Measurements from ENCODE around the gene C2CD4B.

C2CD4B gene

DNA sequence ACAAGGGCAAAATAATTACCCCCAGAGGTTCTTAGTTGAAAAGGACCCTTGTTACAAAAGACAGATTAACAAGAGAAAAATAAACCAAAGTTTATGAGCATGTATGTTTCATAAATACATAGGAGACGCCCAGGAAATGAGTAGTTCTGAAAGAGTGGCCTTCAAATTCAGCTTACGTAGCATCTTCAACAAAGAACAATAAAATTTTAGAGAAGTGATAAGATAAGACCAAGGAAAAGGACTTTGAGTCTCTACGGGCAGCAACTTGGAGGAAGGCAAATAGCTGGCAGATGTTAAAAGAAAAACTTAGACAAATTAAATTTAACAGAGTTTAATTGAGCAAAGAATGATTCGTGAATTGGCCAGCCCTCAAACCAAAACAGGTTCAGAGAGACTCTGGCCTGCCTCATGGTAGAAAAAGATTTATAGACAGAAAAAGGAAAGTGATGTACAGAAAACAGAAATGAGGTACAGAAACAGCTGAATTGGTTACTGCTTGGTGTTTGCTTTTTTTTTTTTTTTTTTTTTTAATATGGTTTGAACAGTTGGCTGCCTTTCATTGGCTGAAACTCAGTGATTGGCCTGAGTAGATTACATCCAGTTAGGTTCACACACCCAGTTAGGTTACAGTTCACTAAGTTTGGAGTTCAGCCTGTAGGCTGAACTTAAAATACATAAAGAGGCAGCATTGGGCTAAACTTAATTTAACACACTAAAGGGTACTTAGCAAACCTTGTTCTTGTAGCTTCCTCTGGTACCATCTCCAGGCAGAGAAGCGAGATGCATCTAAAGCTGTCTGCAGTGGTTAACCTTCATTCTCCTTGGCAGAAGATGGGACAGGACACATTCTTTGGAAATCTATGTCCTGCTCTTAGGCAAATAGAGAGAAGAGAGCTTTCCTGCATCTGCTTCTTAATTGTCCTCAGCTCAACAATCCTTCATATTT, 23.2 kb downstream of the C2CD4B start:
- no peak for FAIRE-seq
- no peak for DNase-seq (ENCODE audit: insufficient read length, low spot score)
- TF ChIP-seq, protein P1, sequence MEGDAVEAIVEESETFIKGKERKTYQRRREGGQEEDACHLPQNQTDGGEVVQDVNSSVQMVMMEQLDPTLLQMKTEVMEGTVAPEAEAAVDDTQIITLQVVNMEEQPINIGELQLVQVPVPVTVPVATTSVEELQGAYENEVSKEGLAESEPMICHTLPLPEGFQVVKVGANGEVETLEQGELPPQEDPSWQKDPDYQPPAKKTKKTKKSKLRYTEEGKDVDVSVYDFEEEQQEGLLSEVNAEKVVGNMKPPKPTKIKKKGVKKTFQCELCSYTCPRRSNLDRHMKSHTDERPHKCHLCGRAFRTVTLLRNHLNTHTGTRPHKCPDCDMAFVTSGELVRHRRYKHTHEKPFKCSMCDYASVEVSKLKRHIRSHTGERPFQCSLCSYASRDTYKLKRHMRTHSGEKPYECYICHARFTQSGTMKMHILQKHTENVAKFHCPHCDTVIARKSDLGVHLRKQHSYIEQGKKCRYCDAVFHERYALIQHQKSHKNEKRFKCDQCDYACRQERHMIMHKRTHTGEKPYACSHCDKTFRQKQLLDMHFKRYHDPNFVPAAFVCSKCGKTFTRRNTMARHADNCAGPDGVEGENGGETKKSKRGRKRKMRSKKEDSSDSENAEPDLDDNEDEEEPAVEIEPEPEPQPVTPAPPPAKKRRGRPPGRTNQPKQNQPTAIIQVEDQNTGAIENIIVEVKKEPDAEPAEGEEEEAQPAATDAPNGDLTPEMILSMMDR (IDR thresholded peaks at IDR 0.05; ENCODE audit: insufficient read depth, missing control alignments) = no peak

DNA sequence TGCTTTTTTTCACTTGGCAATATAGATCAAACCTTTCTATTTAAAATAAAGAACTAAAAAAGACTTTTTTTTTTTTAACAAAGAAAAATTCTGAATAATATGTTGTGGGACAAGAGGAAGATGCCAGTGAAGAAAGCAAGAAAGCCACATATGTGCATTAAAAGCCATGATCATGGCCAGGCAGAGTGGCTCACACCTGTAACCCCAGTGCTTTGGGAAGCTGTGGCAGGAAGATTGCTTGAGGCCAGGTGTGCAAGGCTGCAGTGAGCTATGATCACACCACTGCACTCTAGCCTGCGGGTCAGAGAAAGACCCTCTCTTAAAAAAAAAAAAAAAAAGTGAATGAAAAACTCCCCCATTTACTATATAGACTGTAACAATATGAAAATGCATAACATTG, 23.9 kb downstream of the C2CD4B start:
- TF ChIP-seq, protein P1 (IDR thresholded peaks at IDR 0.05; ENCODE audit: insufficient read depth, missing control alignments) = no peak
- FAIRE-seq (no peak), DNase-seq (ENCODE audit: insufficient read length, low spot score) (no peak)

DNA sequence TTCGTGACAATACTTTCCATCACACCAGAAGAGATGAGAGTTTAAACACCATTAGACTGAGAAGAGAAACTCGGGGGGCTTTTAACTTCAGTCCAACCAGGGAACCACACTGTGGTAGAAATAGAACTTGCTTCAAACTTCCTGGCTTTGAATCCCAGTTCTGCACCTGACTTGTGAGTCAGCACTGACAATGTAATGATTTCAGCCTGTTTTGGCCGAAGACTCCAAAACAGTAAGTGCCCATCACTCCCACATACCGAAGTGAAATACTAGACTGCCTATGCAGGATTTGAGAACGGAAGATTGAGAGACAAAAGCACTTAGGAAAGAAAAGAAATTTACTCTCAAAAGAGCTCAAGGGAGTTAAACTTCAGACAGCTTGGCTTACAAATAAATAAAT, 27.0 kb downstream of the C2CD4B start:
- FAIRE-seq = no peak
- TF ChIP-seq, protein P1 (IDR thresholded peaks at IDR 0.05; ENCODE audit: insufficient read depth, missing control alignments) = no peak
- DNase-seq (ENCODE audit: insufficient read length, low spot score) = no peak

DNA sequence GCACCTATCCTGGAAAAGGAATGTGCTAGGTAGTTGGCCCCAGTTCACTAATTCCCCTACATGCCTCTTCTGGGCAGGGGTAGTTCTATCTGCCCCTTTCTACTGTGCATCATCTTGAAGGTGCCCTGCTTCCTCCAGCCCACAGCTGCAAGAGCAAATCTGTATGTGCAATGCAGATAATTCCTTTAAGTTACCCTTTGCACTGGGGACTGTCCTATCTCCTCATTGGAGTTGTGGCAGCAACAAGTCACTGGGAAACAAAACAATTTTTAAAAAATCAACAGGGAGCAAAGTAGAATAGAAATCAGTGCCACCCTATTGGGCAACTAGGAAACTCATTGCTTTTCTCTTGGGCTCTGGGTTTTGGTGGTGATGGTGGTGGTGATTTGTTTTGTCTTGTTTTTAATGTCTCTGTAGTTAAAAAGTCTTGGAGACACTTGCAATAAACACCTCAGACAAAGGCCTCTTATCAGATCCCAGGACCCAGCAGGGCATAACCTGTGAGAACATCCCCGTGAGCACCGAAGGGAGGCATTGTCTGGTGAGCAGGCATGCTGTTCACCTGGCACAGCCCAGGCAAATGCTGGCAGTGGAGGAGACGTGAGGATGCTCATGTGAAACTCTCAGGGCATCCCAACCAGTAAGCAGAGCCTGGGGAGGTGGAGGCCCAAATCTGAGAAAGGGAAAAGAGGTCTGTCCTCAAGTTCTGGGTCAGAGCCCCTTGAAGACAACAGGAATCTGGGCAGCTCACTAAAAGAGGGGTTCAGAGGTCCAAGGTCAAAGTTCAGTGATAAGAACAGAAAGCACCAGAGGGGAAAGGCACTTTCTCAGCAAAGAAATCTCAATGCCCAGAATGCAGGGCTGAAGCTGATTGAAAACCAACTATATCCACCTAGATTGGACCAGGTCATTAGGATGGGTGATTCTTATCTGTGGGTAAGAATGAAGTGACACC, 27.9 kb downstream of the C2CD4B start:
- TF ChIP-seq, protein P1 (IDR thresholded peaks at IDR 0.05; ENCODE audit: insufficient read depth, missing control alignments) = no peak
- DNase-seq (ENCODE audit: insufficient read length, low spot score) (no peak), FAIRE-seq (no peak)

DNA sequence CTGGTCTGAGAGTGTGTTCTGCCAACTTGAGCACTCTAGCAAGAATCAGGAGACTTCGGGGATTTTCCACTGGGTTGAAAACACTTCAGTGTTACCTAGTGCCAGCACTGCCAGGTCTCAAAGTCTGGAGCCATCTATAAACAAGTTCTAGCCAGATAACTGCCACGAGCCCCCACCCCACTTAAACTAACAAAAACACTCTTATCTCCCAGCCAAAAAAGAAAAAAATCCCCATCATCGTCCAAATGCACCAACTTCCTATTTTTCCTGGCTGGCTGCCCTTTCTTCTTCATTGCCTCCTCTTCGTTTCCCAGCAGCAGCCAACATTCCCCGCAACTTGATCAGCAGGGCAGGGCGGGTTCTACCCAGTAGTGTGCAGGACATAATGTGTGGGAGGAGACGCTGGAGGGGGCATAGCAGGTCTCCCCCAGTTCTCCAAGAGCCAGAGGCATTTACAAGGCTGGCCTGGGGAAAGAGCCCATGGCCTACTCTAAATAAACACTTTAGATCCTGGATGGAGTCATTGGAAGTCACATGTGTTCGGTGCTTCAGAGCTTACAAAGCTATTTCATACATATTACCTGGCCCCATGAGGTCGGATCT, 29.5 kb downstream of the C2CD4B start:
- FAIRE-seq = no peak
- TF ChIP-seq, protein P1 (IDR thresholded peaks at IDR 0.05; ENCODE audit: insufficient read depth, missing control alignments) = no peak
- DNase-seq (ENCODE audit: insufficient read length, low spot score) = no peak

DNA sequence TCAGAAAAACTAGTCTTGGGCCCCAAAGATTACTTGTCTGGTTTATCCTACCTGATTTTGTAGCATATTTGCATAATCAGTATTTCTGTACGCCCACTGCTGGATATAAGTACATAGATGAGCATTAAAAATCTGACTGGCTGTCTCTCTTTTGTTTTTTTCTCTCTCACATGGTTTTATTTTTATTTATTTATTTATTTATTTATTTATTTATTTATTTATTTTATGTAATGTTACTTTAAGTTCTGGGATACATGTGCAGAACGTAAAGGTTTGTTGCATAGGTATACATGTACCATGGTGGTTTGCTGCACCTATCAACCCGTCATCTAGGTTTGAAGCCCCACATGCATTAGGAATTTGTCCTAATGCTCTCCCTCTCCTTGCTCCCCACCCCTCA, 31.9 kb downstream of the C2CD4B start:
- DNase-seq (ENCODE audit: insufficient read length, low spot score) (no peak), FAIRE-seq (no peak)
- TF ChIP-seq, protein P1 (IDR thresholded peaks at IDR 0.05; ENCODE audit: insufficient read depth, missing control alignments) = no peak
